Neuron (in vitro differentiated cells): ENCODE results near the gene PLOD3.

Experiments used
- H2AFZ ChIP-seq: one replicate; pipeline ENCODE4 v1.6.1; 2013; ENCODE audit warnings: low read depth, mild to moderate bottlenecking, inconsistent platforms, low read length, moderate library complexity
- H3K27me3 ChIP-seq: one replicate; pipeline ENCODE4 v1.6.1; 2013; ENCODE audit warnings: low read length; ENCODE audit not compliant: insufficient read depth
- H3K36me3 ChIP-seq: one replicate; pipeline ENCODE4 v1.6.1; 2013; ENCODE audit warnings: low read length; ENCODE audit not compliant: insufficient read depth
- H3K4me1 ChIP-seq: one replicate; pipeline ENCODE4 v1.6.1; 2013; ENCODE audit warnings: low read length; ENCODE audit not compliant: insufficient read depth
- H3K4me3 ChIP-seq: 2 replicates; pipeline ENCODE4 v1.5.1; 2013; ENCODE audit warnings: mild to moderate bottlenecking, low read length, moderate library complexity
- H3K9me3 ChIP-seq: one replicate; pipeline ENCODE4 v1.6.1; 2013; ENCODE audit warnings: low read length

Gene PLOD3

DNA sequence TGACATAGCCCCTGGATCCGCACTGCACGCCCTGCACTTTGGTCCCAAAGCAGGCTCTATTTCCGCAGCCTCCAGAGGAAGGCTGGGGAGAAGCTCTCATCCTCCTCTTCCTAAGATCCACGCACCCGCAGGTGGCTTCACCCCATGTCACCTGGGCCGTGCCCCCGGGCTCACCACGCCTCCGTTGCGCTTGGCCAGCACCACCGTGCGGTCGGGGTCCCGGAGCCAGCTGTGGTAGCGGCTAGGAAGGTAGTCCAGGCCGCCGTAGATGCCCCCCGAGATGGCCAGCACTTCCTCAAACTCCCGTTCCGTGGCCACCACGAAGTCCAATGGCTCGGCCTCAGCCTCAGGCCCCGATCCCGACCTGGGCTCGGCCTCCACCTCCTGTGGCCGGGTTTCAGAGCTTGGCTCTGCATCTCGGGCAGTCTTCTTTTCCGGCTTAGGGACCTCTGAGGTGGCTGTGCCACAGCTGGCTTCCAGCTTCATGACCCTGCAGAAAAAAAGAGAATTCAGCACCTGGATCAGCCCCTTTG is 43.0 kb downstream of the PLOD3 start:
- Histone ChIP-seq H3K4me3 (no peak overlapping the region), H3K36me3 (no peaks in the 10 kb centered on the region), H2AFZ (no peak overlapping the region), H3K27me3 (peaks cover 51% of the 10 kb centered on the region), H3K4me1 (peaks cover 18% of the 10 kb centered on the region), H3K9me3 (peaks cover 4% of the 10 kb centered on the region)

DNA sequence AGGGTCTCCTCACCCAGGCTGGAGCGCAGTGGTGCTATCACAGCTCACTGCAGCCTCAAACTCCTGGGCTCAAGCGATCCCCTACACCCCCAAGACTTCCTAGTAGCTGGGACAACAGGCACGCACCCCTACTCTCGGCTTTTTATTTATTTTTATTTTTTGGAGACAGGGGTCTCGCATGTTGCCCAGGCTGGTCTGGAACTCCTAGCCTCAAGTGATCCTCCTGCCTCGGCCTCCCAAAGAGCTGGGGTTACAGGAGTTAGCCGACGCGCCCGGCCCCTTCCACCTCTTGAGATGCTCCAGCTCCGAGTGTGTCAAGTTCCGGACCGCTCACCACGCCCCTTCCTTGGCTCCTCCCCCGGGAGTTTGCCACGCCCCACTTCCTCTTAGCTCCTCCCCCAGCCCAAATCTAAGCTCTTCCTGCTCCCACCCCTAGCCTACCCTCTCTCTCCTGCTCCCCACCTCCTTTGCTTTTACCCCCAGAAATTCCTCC is 43.6 kb downstream of the PLOD3 start:
- Histone ChIP-seq H3K27me3 (peaks cover 55% of the 10 kb centered on the region), H3K36me3 (no peaks in the 10 kb centered on the region), H3K4me3 (no peak overlapping the region), H2AFZ (no peak overlapping the region), H3K9me3 (peaks cover 4% of the 10 kb centered on the region), H3K4me1 (peaks cover 22% of the 10 kb centered on the region)

DNA sequence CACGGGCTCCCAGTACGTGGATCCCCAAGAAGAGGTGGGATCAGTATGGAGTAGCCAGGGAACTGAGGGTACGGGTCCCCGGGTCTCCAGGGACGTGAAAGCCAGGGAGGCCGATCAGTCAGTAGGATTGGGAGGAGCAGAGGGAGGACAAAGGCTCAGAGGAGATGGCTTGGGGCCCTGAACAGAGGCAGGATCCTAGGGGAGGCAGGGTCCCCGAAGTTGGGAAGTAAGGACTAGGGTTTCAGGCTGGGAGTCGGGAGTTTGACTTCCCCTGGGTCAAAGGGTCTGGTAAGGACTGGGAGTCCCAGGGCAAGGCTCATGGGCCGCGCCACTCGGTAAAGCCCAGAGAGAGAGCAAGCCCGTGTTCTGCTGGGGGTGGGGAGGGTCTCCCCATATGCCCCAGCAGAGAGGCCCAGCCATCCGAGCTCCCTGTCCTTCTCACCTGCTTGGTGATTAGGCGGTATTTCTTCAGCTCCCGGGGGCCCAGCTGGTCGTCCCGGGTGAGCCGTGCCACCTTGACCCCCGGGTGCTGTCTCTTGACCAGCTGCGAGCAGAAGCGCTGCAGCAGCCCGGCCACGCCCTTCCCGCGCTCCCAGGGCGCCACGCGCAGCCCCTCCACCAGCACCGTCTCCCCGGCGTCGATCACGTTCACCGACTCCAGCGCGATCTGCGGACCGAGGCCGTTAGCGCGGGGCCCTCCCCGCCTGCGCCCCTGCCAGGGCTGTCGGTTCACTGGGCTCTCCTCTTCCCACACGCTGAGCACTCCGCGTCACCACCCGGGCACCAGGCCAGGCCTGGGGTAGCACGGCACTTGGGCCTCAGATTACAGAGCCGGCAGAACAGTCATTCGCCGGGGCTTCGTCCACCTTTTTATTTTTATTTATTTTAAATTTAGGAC is 44.3 kb downstream of the PLOD3 start:
- H3K4me3 ChIP-seq = no peak overlapping the region
- H3K9me3 ChIP-seq = peaks cover 4% of the 10 kb centered on the region
- H3K4me1 ChIP-seq = peaks cover 27% of the 10 kb centered on the region
- peaks cover 62% of the 10 kb centered on the region for H3K27me3 ChIP-seq
- no peaks in the 10 kb centered on the region for H3K36me3 ChIP-seq
- no peak overlapping the region for H2AFZ ChIP-seq

DNA sequence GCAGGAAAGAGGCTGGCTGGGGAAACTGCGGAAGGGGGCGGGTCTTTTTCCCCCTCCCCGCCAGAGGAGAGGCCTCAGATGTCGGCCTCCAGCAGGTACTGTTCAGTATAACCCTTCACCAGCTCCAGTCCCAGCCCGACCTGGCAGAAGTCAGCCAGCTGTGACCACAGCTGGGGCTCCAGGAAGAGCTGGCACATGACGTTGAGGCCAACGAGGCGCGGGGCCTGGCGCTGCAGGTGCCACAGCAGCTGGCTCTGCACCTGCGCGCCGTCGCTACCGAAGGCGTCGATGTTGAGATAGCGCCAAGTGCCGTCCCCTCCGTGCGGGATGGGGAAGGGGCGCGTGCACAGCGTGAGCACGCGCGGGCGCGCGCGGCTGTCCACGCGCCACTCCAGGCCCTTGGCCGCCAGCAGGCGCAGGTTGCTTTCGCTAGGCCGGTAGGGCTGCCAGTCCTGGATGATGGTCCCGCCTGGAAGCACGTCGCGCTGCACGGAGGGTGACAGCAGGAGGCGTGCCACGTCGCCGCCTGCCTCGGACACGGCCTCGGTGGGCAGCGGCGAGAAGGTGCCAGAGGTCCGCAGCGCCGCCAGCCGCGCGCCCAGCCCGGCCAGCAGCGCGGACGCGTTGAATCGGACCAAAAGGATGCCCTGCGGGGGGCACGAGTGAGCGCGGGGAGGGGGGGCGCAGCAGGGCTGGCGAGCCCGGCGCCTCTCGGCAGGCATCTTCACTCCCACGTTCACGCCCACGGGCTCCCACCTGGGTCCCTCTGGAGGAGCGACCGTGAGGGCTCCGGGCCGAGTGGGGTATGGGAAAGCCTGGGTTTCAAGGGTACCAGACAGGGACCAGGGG is 45.2 kb downstream of the PLOD3 start:
- Histone ChIP-seq H3K4me1 (peaks cover 36% of the 10 kb centered on the region), H3K36me3 (no peaks in the 10 kb centered on the region), H3K4me3 (no peak overlapping the region)

DNA sequence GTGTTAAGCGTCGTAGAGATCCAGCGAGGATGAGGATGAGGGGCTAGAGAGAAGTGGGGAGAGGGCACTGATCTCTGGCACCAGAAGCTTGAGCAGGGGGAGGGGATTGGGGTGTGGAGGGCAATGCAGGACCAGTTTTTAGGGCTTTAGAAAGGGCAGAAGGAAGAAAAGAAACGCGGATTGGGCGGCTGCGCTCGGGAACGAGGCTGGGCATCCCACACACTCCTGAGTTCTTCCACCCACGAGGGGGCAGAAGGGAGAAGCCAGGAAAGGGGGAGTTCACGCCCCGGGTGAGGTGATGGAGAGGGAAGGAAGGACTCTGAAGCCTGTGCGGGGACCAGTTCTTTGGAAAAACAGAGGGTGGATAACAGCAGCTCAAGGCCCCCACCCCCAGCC is 45.9 kb downstream of the PLOD3 start:
- H2AFZ ChIP-seq = no peak overlapping the region
- H3K4me1 ChIP-seq = peaks cover 42% of the 10 kb centered on the region
- no peaks in the 10 kb centered on the region for H3K36me3 ChIP-seq
- H3K9me3 ChIP-seq = peaks cover 4% of the 10 kb centered on the region
- peaks cover 75% of the 10 kb centered on the region for H3K27me3 ChIP-seq
- H3K4me3 ChIP-seq = no peak overlapping the region

More for the DNA sequence above, 45.2 kb downstream of the PLOD3 start:
- Histone ChIP-seq H3K9me3 (peaks cover 4% of the 10 kb centered on the region), H2AFZ (no peak overlapping the region), H3K27me3 (peaks cover 71% of the 10 kb centered on the region)

DNA sequence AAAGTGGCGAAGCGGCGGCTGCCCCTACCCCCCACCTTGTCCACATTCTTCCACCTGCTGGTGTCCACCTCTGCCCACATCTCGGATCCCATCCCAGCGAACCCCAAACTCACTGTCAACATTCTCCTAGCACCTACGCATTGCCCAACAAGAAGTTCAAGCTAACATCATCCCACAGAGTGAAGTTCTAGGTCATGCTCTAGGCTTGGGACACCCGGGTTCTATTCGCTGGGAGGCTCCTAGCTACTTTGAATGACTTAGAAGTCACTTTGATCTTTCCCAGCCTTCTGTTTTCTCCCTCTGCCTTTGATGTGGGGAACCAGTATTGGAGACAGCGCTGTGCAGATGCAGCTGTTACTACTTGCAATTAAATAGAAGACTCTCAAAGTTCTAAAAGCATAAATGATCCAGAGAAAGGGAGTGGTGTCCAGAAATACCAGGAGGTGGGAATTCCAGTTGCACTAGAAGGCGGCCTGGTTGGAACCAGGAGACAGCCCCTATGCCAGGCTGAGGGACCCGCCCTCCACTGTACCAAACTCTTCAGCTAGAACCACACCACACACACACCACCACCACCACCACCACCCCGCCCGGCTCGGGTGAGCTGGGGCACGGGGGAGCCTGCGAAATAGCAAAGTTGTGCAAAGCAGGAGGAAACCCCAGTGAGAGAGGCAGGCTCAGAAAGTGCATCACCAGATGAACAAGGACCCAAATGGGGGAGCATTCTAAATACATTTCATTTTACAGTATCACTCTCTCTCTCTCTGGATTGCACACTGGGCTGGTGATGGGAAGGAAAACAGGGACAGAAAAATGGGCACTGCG is 46.6 kb downstream of the PLOD3 start:
- Histone ChIP-seq H2AFZ (no peak overlapping the region), H3K27me3 (peaks cover 75% of the 10 kb centered on the region), H3K36me3 (no peaks in the 10 kb centered on the region), H3K9me3 (peaks cover 4% of the 10 kb centered on the region), H3K4me3 (no peak overlapping the region), H3K4me1 (peaks cover 48% of the 10 kb centered on the region)

DNA sequence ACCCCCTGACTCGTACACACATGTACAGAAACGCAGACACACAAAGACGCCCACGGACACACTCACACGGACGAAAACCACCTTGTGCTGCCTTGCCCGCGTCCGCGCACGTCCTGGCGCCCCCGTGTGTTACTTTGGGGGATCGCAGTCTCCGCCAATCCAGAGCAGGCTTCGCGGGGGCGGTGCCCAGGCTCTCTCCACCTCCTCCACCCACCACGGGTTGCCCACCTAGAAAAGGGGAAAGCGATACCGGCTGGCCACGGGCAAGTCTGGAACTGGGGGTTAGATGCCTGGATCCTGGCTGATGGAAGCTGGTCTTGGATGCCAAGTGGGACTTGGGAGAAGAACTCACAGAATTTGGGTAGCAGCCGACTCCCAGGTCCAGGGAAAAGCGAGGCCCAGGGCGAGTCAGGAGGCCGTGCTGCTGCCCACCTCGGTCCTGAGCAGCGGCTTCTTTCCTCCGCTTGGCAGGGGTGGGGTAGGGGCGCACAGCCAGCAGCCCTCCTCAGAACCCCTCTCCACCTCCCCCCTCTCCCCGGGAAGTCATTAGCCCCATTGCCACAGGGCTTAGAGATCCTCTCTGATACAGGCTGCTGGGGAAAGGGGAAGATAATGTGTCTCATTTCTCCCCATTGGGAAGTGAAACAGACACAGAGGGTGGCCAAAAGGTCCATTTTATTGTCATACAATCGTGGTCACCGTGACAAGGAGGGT is 47.4 kb downstream of the PLOD3 start:
- peaks cover 53% of the 10 kb centered on the region for H3K4me1 ChIP-seq
- no peak overlapping the region for H3K4me3 ChIP-seq
- peaks cover 75% of the 10 kb centered on the region for H3K27me3 ChIP-seq
- no peak overlapping the region for H2AFZ ChIP-seq
- H3K36me3 ChIP-seq = no peaks in the 10 kb centered on the region
- peaks cover 4% of the 10 kb centered on the region for H3K9me3 ChIP-seq

DNA sequence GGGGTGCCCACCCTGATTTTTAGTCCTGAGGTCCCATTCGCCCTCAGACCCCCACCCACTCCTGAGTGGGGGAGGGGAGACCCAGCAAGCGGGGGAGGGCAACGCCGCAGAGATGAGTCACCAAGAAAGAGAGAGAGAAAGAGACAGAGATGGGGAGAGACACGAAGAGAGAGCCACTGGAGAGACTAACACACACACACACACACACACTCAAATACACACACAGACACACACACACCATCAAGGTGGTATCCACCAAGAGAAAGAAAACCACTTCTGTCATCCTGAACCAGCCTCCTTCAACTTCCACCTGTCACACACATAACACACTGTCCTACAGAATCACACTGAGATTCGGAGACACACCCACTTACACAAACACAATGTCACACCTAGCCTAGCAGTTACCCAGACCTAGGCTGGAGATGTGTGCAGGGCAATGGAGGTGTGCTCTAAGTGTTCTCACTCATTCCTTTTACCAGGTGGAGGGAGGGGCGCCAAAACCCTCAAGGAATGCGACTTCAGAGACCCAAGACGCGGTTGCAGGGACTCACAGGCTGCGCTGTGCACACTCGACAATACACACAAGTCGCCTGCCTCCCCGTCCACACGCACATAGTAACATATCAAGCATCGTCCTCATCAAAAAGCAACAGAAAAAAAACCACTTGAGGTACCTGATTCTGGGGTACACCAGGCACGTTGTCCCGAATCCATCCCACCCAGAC is 48.1 kb downstream of the PLOD3 start:
- Histone ChIP-seq H3K4me3 (no peak overlapping the region), H3K27me3 (peaks cover 71% of the 10 kb centered on the region)

DNA sequence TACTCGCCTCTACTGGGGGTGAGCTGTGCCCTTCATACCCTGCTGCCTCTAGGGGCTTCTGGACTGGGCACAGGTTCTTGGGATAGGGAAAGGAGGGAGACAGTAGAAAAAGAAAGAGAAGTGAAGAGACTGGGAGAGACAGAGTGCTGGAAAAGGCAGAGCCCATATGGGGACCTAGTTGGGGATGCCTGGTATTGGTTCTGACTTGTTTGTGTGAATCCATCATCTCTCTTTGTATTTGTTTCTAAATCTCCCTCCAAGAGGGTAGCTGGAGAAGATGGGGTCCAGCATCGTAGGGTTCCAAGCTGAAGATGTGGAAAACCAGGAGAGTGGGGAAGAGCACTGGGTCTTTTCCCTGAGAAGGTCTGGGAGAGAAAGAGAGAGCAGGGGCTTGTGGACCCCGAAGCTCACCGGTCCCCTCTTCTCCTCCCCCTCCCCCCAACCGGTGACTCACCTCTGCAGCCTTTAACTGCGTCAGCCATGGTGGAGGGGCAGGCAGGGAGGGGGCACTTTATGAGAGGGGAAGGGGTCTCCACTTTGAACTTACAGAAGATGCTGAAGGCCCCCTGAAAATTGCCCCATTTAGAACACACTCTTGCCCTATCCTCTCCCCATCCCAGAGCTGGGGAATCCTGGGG is 48.9 kb downstream of the PLOD3 start:
- peaks cover 67% of the 10 kb centered on the region for H3K4me1 ChIP-seq
- no peak overlapping the region for H2AFZ ChIP-seq
- H3K4me3 ChIP-seq = no peak overlapping the region
- H3K36me3 ChIP-seq = no peaks in the 10 kb centered on the region
- H3K27me3 ChIP-seq = peaks cover 64% of the 10 kb centered on the region
- H3K9me3 ChIP-seq = no peaks in the 10 kb centered on the region

More for the DNA sequence above, 48.1 kb downstream of the PLOD3 start:
- Histone ChIP-seq H3K36me3 (no peaks in the 10 kb centered on the region), H3K9me3 (peaks cover 2% of the 10 kb centered on the region), H2AFZ (no peak overlapping the region), H3K4me1 (peaks cover 60% of the 10 kb centered on the region)

DNA sequence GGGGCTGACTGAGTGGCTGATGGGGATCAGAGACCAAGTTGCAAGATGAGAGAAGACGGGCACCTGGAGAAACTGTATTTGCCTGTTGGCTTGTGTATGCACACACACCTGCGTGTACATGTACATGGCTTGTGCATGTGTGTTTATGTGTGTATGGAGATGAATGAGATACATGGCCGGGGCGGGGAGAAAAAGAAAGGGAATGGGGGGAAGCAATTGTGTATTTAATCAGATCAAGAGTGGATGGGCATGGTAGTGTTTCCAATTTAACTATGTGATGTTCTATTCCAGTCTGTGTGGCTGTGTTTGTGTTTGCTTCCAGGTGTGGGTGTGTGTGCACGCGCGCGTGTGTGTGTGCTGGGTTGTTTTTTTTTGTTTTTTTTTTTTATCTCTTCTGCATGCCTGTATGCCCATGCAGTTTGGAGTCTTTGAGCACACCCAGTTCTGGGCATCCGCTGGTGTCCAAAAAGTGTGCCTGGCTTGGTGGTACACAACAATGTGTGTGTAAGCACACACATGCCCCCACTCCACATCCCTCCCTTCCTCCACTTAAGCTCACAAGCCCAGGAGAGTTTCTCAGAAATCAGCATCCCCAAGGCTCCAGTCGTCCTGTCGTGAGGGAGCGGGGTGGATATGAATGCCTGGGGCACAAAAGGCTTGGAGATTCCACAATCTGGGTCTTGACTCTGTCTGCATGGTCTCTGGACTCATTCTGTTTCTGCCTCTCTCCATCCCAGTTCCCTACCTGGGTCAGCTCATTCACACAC is 49.6 kb downstream of the PLOD3 start:
- Histone ChIP-seq H3K4me1 (peaks cover 67% of the 10 kb centered on the region), H3K27me3 (peaks cover 57% of the 10 kb centered on the region), H3K36me3 (no peaks in the 10 kb centered on the region), H3K4me3 (no peak overlapping the region), H3K9me3 (no peaks in the 10 kb centered on the region), H2AFZ (no peak overlapping the region)
